Omental fat pad (tissue), 4 donors: ENCODE data around the gene RAPGEF4. TPM values are rescaled to one million over a fixed set of nuclear protein-coding genes. Genes with fewer than 3 reads are reported as not detected.

Experiments used
- ATAC-seq: fragments of 150-250 bp; one replicate; pipeline ENCODE4 v1.9.1; 2016; ENCODE audit warnings: mild to moderate bottlenecking, moderate library complexity; ENCODE audit not compliant: low FRiP score
- DNase-seq: peaks from one replicate; pipeline ENCODE4 v3.0.0-alpha.2; 2019; ENCODE audit warnings: low spot score
- total RNA-seq, 4 donors: library from RNA; depleted of rRNA; stranded (reverse); fragments of >200 nt; gene quantifications; one replicate each; pipeline ENCODE4 v1.1.0, GENCODE V29; 2016
- TF ChIP-seq, protein P1 (sequence below), 3 donors: fragments of 450-650 bp; IDR thresholded peaks; one replicate each; pipeline ENCODE4 v1.5.1; 2016 to 2017; ENCODE audit warnings: antibody characterized with exemption in 3 of 3, mild to moderate bottlenecking in 3 of 3, moderate library complexity in 2 of 3

Gene RAPGEF4
- total RNA-seq, 4 donors from 2014 or later, result 11.7 to 25.6 (median 20.0) TPM

DNA sequence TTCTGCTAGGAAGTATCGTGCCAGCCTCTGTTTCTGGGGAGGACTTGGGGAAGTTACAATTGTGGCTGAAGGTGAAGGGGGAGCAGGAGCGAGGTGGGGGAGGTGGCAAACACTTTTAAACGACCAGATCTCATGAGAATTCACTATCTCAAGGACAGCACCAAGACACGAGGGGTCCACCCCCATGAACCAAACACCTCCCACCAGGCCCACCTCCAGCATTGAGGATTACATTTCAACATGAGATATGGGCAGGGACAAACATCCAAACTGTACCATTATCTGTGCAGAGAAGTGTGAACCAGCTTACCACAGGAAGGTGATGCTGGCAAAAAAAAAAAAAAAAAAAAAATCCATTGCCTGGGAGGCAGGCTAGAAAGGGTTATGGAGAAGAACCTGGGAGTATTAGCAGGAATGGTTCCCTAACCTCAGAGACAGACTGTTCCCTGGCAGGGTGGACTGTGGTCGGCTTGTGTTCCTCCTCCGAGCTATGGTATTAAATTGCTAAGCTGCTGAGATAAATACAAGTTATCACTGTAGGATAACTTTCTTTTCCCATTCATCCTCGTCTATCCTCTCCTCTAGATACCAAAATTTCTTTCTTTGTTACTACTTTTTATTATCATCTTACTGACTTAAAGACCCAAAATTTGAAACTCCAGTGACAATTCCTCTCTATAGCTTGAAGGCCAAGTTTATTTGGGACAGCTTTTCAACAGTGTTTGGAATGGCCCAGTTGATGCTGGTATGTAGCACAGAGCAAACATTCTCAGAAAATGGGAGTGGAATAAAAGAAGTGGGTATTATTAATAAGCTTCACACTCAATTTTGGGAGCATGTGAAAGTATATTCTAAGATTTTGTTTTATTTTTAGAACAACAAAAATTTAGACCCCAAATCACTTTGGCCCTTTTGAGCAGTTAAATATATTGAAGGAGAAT, 266.3 kb downstream of the RAPGEF4 start:
- TF ChIP-seq, protein P1, sequence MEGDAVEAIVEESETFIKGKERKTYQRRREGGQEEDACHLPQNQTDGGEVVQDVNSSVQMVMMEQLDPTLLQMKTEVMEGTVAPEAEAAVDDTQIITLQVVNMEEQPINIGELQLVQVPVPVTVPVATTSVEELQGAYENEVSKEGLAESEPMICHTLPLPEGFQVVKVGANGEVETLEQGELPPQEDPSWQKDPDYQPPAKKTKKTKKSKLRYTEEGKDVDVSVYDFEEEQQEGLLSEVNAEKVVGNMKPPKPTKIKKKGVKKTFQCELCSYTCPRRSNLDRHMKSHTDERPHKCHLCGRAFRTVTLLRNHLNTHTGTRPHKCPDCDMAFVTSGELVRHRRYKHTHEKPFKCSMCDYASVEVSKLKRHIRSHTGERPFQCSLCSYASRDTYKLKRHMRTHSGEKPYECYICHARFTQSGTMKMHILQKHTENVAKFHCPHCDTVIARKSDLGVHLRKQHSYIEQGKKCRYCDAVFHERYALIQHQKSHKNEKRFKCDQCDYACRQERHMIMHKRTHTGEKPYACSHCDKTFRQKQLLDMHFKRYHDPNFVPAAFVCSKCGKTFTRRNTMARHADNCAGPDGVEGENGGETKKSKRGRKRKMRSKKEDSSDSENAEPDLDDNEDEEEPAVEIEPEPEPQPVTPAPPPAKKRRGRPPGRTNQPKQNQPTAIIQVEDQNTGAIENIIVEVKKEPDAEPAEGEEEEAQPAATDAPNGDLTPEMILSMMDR (IDR thresholded peaks at IDR 0.05), result no peak
- ATAC-seq, result no peak
- no peak for DNase-seq

DNA sequence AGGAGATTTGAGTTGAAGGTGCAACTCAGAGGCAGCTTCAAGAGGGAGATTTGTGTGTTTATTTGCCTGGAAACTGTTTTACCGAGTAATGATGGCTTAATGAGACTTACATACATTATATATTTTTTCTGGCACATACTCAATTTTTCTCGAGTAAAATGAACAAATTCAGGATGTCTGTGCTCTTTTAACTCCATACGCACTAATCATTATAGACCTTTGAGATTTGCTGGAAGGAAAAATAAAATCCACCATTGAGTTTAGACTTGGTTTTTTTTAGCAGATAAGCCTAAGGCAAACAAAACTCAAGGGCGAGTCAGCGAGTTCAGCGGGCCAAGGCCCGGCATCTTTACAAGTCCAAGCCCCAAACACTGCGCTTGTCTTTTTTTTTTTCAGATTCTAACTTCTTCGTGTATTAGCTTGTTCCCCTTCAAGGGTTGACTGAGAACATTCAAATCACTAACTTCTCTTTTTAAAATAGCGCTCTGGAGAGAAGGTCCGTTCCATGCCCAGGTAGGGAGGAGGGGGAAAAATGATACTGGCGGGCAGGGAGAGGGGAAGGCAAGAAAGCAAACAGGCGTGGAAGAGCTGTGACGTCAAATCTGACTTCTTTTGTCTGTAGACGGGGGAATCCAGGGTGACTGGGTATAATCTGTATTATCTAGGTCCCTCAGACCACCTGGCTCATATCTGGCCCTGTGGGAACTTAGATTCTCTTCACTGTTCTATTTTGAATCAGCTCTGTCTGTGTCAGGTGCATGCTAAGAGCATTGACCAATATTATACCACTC, 267.3 kb downstream of the RAPGEF4 start:
- DNase-seq (no peak), ATAC-seq (no peak)
- TF ChIP-seq, protein P1 (IDR thresholded peaks at IDR 0.05), result no peak

- ATAC-seq (no peak), DNase-seq (no peak)
- TF ChIP-seq, protein P1 (IDR thresholded peaks at IDR 0.05), result no peak
Measured at GRCh38 chr2:173008786-173009185, 273.1 kb downstream of the RAPGEF4 start.

GRCh38 chr2:173010233-173010632, 274.6 kb downstream of the RAPGEF4 start:
- TF ChIP-seq, protein P1 (IDR thresholded peaks at IDR 0.05), result no peak
- ATAC-seq, result no peak
- DNase-seq, result no peak

DNA sequence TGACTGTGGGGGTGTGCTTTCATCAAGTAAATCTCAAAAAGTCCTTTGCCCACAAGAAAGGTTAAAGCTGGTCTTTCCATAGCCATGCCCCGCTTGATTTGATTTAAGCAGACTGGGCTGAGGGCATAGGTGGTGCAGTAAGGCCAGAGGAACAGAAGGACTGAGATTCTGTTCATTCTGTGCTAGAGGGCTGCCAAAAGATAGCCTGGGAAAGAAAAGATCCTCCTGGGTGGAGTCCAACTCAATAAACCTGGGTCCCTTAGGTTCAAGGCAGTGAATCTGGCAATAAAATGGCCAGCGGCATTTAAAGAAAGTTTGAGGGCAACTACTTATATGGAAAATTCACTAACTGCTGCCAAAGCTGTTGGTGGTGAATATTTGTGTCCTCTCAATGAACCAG, 280.8 kb downstream of the RAPGEF4 start:
- ATAC-seq (no peak), DNase-seq (no peak)
- TF ChIP-seq, protein P1 (IDR thresholded peaks at IDR 0.05), result no peak

- DNase-seq (no peak), ATAC-seq (no peak)
- TF ChIP-seq, protein P1 (IDR thresholded peaks at IDR 0.05), result no peak
Measured at GRCh38 chr2:173017646-173018420, 282.2 kb downstream of the RAPGEF4 start.
